ENCODE measurements around the gene YTHDF1.

YTHDF1 gene

DNA sequence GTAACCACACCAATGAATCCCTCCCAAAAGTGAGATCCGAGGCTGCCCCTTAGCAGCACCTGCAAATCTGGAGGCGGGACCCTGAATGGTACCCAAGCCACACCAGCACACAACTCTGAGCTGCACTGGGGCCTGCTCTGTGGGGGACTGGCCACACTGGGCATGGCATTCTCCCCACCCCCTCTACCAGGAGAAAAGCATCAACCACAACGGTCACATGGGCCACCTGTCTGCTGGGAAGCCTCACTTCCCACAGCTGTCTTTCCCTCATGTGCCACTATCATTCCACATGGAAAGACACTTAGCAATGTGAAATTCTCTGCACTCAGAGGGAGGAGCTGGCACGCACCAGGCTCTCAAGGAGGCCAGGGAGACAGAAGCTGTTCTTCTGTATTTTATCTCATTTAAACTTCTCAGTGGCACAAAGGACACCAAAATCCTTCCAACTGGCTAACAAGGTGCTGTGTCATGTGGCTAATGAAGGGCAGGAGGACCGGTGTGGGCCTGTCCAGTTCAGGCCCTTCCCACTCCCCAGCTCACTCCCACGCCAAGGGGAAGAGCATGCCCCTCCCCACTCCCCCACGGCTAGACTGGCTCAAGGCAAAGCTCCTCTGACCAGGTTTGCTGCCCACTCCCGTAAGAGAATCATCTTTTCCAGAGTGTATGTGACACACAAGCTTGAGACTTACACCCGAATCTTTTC lies 19.0 kb downstream of the YTHDF1 start:
- 89% methylated on average over 9 of the region's 9 CpGs for WGBS
- H2AFZ ChIP-seq (ENCODE audit: low read depth, low read length) = no peak overlapping the region
- no peaks in the 10 kb centered on the region for H3K9me3 ChIP-seq (ENCODE audit: control insufficient read depth, low read length)

DNA sequence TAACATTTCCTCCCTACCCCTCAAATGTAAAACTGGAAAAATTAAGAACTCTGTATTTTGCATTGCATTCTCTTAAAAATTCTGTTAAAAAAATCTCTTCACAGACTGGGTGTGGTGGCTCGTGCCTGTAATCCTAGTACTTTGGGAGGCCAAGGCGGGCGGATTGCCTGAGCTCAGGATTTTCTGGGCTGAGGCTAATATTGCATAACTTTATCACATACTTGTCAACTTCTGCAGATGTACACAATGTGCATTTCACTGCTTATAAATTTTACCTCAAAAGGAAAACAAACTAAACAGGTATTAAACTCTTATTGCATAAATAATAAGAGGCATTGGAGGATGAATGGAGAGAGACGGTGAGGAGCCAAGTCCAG lies 21.1 kb downstream of the YTHDF1 start:
- no peak overlapping the region for H2BK5ac ChIP-seq (ENCODE audit: low read depth, low read length, poor library complexity, severe bottlenecking)
- H4K8ac ChIP-seq (ENCODE audit: low read length) = no peak overlapping the region
- peaks cover 27% of the 10 kb centered on the region for H3K4me1 ChIP-seq (ENCODE audit: control insufficient read depth, insufficient read depth, low read depth, low read length)
- H2BK15ac ChIP-seq (ENCODE audit: low read depth, poor library complexity, severe bottlenecking) = no peak overlapping the region
- no peak for DNase-seq
- H3K9ac ChIP-seq (ENCODE audit: low read length) = no peak overlapping the region
- no peak overlapping the region for H2AFZ ChIP-seq (ENCODE audit: low read depth, low read length)
- no peak overlapping the region for H2AK5ac ChIP-seq (ENCODE audit: low read length, severe bottlenecking)
- H3K79me1 ChIP-seq (replicated peaks; ENCODE audit: low read length, poor library complexity, severe bottlenecking) = peaks cover 17% of the 10 kb centered on the region
- no peak overlapping the region for H3K4me2 ChIP-seq (ENCODE audit: low read length, poor library complexity, severe bottlenecking)
- no peak overlapping the region for H3K4me3 ChIP-seq (ENCODE audit: insufficient read depth in 1 of 2, low read depth in 1 of 2, low read length in 2 of 2)
- no peaks in the 10 kb centered on the region for H3K27me3 ChIP-seq (ENCODE audit: control insufficient read depth in 1 of 2, insufficient read depth in 1 of 2, low read length in 2 of 2)
- H3K14ac ChIP-seq (ENCODE audit: low read length in 2 of 2) = no peak overlapping the region
- no peak overlapping the region for H3K4ac ChIP-seq (ENCODE audit: low read depth in 1 of 2, low read length in 2 of 2)
- 98% methylated on average over 4 of the region's 4 CpGs for WGBS
- H3K36me3 ChIP-seq (ENCODE audit: control insufficient read depth in 1 of 2, insufficient read depth in 2 of 2, low read depth in 1 of 2, low read length in 2 of 2) = peaks cover 22 to 24% of the 10 kb centered on the region in 2 experiments
- H3K9me3 ChIP-seq (ENCODE audit: control insufficient read depth, low read length) = no peaks in the 10 kb centered on the region
- H3K18ac ChIP-seq (ENCODE audit: low read depth in 1 of 2, low read length in 2 of 2) = no peak overlapping the region
- no peak overlapping the region for H4K91ac ChIP-seq (ENCODE audit: low read length)
- no peak overlapping the region for H3K23ac ChIP-seq (ENCODE audit: low read length in 2 of 2)
- no peak overlapping the region for H2BK120ac ChIP-seq (ENCODE audit: low read depth, low read length)
- H3K27ac ChIP-seq (ENCODE audit: low read length, poor library complexity, severe bottlenecking) = no peak overlapping the region
- H2BK12ac ChIP-seq (ENCODE audit: low read length in 2 of 2) = no peak overlapping the region

More for the DNA sequence above, 19.0 kb downstream of the YTHDF1 start:
- no peak overlapping the region for H3K4ac ChIP-seq (ENCODE audit: low read depth in 1 of 2, low read length in 2 of 2)
- H2BK5ac ChIP-seq (ENCODE audit: low read depth, low read length, poor library complexity, severe bottlenecking) = no peak overlapping the region
- H3K23ac ChIP-seq (ENCODE audit: low read length in 2 of 2) = no peak overlapping the region
- H3K14ac ChIP-seq (ENCODE audit: low read length in 2 of 2) = no peak overlapping the region
- H2BK12ac ChIP-seq (ENCODE audit: low read length in 2 of 2) = no peak overlapping the region
- H2BK15ac ChIP-seq (ENCODE audit: low read depth, poor library complexity, severe bottlenecking) = no peak overlapping the region
- H3K4me3 ChIP-seq (ENCODE audit: insufficient read depth in 1 of 2, low read depth in 1 of 2, low read length in 2 of 2) = no peak overlapping the region
- H2BK120ac ChIP-seq (ENCODE audit: low read depth, low read length) = no peak overlapping the region
- peaks cover 35 to 38% of the 10 kb centered on the region in 2 experiments for H3K36me3 ChIP-seq (ENCODE audit: control insufficient read depth in 1 of 2, insufficient read depth in 2 of 2, low read depth in 1 of 2, low read length in 2 of 2)
- H3K4me1 ChIP-seq (ENCODE audit: control insufficient read depth, insufficient read depth, low read depth, low read length) = peaks cover 30% of the 10 kb centered on the region
- no peak overlapping the region for H4K91ac ChIP-seq (ENCODE audit: low read length)
- H2AK5ac ChIP-seq (ENCODE audit: low read length, severe bottlenecking) = peak overlapping the region; percentile 61
- no peak overlapping the region for H3K9ac ChIP-seq (ENCODE audit: low read length)
- DNase-seq = no peak
- H3K18ac ChIP-seq (ENCODE audit: low read depth in 1 of 2, low read length in 2 of 2) = no peak overlapping the region
- H3K27me3 ChIP-seq (ENCODE audit: control insufficient read depth in 1 of 2, insufficient read depth in 1 of 2, low read length in 2 of 2) = no peaks in the 10 kb centered on the region
- no peak overlapping the region for H3K27ac ChIP-seq (ENCODE audit: low read length, poor library complexity, severe bottlenecking)
- H4K8ac ChIP-seq (ENCODE audit: low read length) = no peak overlapping the region
- H3K4me2 ChIP-seq (ENCODE audit: low read length, poor library complexity, severe bottlenecking) = no peak overlapping the region
- H3K79me1 ChIP-seq (replicated peaks; ENCODE audit: low read length, poor library complexity, severe bottlenecking) = peaks cover 22% of the 10 kb centered on the region

DNA sequence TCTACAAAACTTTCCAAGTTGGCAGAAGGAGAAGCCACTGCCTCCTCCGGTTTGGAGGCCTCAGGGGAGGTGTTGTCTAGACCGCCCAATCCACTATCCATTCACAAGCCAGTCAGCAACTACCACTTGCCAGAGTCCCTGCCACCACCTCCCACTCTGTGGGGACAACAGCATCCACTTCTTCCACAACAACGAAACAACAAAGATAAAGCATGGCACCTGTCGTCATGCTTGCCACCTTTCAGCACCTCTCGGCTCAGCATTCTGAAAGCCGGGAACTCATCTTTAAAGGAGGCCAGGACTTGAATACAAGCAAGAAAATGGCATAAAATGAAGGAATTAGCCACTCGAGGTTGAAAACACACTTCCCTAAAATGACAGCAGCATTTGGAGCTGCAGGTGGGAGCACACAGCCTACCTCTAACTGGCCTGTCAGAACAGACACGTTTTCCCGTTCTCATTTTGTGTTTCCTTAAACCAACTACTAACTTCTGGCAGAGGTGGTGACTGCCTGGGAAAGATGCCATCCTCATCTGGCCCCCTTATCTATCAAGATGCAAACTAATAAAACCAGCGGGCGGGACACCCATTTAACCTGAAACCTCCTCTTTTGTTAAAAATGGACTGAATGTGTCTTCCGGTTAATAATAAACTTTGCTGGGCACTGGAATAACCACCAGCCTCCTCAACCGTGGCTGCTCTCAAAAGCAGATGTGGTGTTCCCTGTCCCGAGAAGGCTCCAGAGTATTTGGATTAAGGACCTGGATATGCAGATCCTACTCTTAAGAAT lies 21.7 kb downstream of the YTHDF1 start:
- no peak overlapping the region for H3K4ac ChIP-seq (ENCODE audit: low read depth in 1 of 2, low read length in 2 of 2)
- peaks cover 0 to 3% of the 10 kb centered on the region in 2 experiments for H3K27me3 ChIP-seq (ENCODE audit: control insufficient read depth in 1 of 2, insufficient read depth in 1 of 2, low read length in 2 of 2)
- peaks cover 19 to 22% of the 10 kb centered on the region in 2 experiments for H3K36me3 ChIP-seq (ENCODE audit: control insufficient read depth in 1 of 2, insufficient read depth in 2 of 2, low read depth in 1 of 2, low read length in 2 of 2)
- H2BK15ac ChIP-seq (ENCODE audit: low read depth, poor library complexity, severe bottlenecking) = no peak overlapping the region
- no peak overlapping the region for H3K9ac ChIP-seq (ENCODE audit: low read length)
- WGBS = 90% methylated on average over 12 of the region's 14 CpGs
- H2BK12ac ChIP-seq (ENCODE audit: low read length in 2 of 2) = no peak overlapping the region
- no peak overlapping the region for H3K18ac ChIP-seq (ENCODE audit: low read depth in 1 of 2, low read length in 2 of 2)
- H3K79me1 ChIP-seq (replicated peaks; ENCODE audit: low read length, poor library complexity, severe bottlenecking) = peaks cover 17% of the 10 kb centered on the region
- no peak overlapping the region for H3K4me3 ChIP-seq (ENCODE audit: insufficient read depth in 1 of 2, low read depth in 1 of 2, low read length in 2 of 2)
- H2BK5ac ChIP-seq (ENCODE audit: low read depth, low read length, poor library complexity, severe bottlenecking) = no peak overlapping the region
- no peak overlapping the region for H2AFZ ChIP-seq (ENCODE audit: low read depth, low read length)
- DNase-seq = no peak
- H3K27ac ChIP-seq (ENCODE audit: low read length, poor library complexity, severe bottlenecking) = no peak overlapping the region
- no peak overlapping the region for H3K23ac ChIP-seq (ENCODE audit: low read length in 2 of 2)
- no peaks in the 10 kb centered on the region for H3K9me3 ChIP-seq (ENCODE audit: control insufficient read depth, low read length)
- peaks cover 26% of the 10 kb centered on the region for H3K4me1 ChIP-seq (ENCODE audit: control insufficient read depth, insufficient read depth, low read depth, low read length)
- H3K14ac ChIP-seq (ENCODE audit: low read length in 2 of 2) = no peak overlapping the region
- H2BK120ac ChIP-seq (ENCODE audit: low read depth, low read length) = no peak overlapping the region
- no peak overlapping the region for H4K91ac ChIP-seq (ENCODE audit: low read length)
- H4K8ac ChIP-seq (ENCODE audit: low read length) = peak overlapping the region; percentile 20
- H3K4me2 ChIP-seq (ENCODE audit: low read length, poor library complexity, severe bottlenecking) = no peak overlapping the region
- no peak overlapping the region for H2AK5ac ChIP-seq (ENCODE audit: low read length, severe bottlenecking)

DNA sequence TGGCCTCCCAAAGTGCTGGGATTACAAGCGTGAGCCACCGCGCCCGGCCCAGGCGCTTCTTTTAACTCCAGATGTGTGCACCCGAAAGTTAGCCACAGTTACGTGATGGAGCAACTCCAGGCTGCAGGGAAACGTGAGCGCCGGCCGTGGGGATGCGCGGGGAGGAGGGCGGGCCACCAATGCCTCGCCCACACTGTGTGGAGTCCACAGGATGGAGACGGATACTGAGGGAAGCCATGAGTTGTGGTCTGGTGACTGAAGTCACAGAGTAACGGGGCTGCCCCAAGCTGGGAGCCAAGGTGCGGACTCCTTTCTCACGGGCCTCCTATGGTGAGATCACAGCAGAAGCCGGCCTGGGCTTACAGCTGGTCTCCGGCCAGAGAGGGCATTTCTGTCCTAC lies 23.2 kb downstream of the YTHDF1 start:
- Histone ChIP-seq H3K79me1 (replicated peaks; ENCODE audit: low read length, poor library complexity, severe bottlenecking) (peaks cover 17% of the 10 kb centered on the region), H4K91ac (ENCODE audit: low read length) (no peak overlapping the region), H2AK5ac (ENCODE audit: low read length, severe bottlenecking) (no peak overlapping the region), H3K9me3 (ENCODE audit: control insufficient read depth, low read length) (no peaks in the 10 kb centered on the region), H2BK5ac (ENCODE audit: low read depth, low read length, poor library complexity, severe bottlenecking) (no peak overlapping the region), H3K4me2 (ENCODE audit: low read length, poor library complexity, severe bottlenecking) (no peak overlapping the region), H3K4me3 (ENCODE audit: insufficient read depth in 1 of 2, low read depth in 1 of 2, low read length in 2 of 2) (no peak overlapping the region), H3K23ac (ENCODE audit: low read length in 2 of 2) (no peak overlapping the region), H3K27ac (ENCODE audit: low read length, poor library complexity, severe bottlenecking) (no peak overlapping the region), H2BK12ac (ENCODE audit: low read length in 2 of 2) (no peak overlapping the region), H3K27me3 (ENCODE audit: control insufficient read depth in 1 of 2, insufficient read depth in 1 of 2, low read length in 2 of 2) (peaks cover 0 to 13% of the 10 kb centered on the region in 2 experiments), H2AFZ (ENCODE audit: low read depth, low read length) (no peak overlapping the region), H4K8ac (ENCODE audit: low read length) (no peak overlapping the region), H3K14ac (ENCODE audit: low read length in 2 of 2) (no peak overlapping the region), H3K9ac (ENCODE audit: low read length) (no peak overlapping the region), H2BK120ac (ENCODE audit: low read depth, low read length) (no peak overlapping the region), H3K36me3 (ENCODE audit: control insufficient read depth in 1 of 2, insufficient read depth in 2 of 2, low read depth in 1 of 2, low read length in 2 of 2) (peaks cover 17 to 19% of the 10 kb centered on the region in 2 experiments), H3K4me1 (ENCODE audit: control insufficient read depth, insufficient read depth, low read depth, low read length) (peaks cover 23% of the 10 kb centered on the region), H2BK15ac (ENCODE audit: low read depth, poor library complexity, severe bottlenecking) (no peak overlapping the region), H3K4ac (ENCODE audit: low read depth in 1 of 2, low read length in 2 of 2) (no peak overlapping the region), H3K18ac (ENCODE audit: low read depth in 1 of 2, low read length in 2 of 2) (no peak overlapping the region)
- WGBS = 94% methylated on average over 21 of the region's 21 CpGs
- DNase-seq = no peak

Data from mesenchymal stem cell (in vitro differentiated cells and primary cell).